Transverse colon (tissue), 4 donors: ENCODE results near the gene MED13.
"Not testable (repeated sequence)": the region's sequence is repeated elsewhere in the genome, so short reads cannot be mapped to it uniquely, and the experiment has no call there.

Experiments
- POLR2A ChIP-seq: fragments of 450-650 bp; IDR thresholded peaks from one replicate; pipeline ENCODE4 v1.6.1; 2016; ENCODE audit warnings: antibody characterized with exemption, mild to moderate bottlenecking, moderate library complexity
- POLR2AphosphoS5 ChIP-seq, 3 donors: sonication (generic); formaldehyde crosslinking; IDR thresholded peaks; one replicate each; pipeline ENCODE4 v1.6.1; 2016; ENCODE audit warnings: antibody characterized with exemption in 3 of 3
- TF ChIP-seq, protein P1 (sequence below), 5 experiments: fragments of 200-600 bp in 3 of 5; fragments of 450-650 bp in 2 of 5; sonication (generic) in 3 of 5; IDR thresholded peaks; 1 replicate in 2 of 5; 2 replicates in 3 of 5; pipeline ENCODE4 v1.5.1; 2016 to 2017; ENCODE audit warnings: antibody characterized with exemption in 5 of 5, inconsistent platforms in 3 of 5, mild to moderate bottlenecking in 2 of 5, moderate library complexity in 1 of 5

GRCh38 chr17:62072855-62073254, 7.8 kb upstream of the MED13 start:
- TF ChIP-seq POLR2AphosphoS5 (IDR thresholded peaks at IDR 0.05); POLR2A: not testable (repeated sequence)
- TF ChIP-seq, protein P1, sequence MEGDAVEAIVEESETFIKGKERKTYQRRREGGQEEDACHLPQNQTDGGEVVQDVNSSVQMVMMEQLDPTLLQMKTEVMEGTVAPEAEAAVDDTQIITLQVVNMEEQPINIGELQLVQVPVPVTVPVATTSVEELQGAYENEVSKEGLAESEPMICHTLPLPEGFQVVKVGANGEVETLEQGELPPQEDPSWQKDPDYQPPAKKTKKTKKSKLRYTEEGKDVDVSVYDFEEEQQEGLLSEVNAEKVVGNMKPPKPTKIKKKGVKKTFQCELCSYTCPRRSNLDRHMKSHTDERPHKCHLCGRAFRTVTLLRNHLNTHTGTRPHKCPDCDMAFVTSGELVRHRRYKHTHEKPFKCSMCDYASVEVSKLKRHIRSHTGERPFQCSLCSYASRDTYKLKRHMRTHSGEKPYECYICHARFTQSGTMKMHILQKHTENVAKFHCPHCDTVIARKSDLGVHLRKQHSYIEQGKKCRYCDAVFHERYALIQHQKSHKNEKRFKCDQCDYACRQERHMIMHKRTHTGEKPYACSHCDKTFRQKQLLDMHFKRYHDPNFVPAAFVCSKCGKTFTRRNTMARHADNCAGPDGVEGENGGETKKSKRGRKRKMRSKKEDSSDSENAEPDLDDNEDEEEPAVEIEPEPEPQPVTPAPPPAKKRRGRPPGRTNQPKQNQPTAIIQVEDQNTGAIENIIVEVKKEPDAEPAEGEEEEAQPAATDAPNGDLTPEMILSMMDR (IDR thresholded peaks at IDR 0.05) = not testable (repeated sequence)
